Measurements from ENCODE around the gene SKAP1.
"Not testable (repeated sequence)": the region's sequence is repeated elsewhere in the genome, so short reads cannot be mapped to it uniquely, and the experiment has no call there.

The SKAP1 gene

DNA sequence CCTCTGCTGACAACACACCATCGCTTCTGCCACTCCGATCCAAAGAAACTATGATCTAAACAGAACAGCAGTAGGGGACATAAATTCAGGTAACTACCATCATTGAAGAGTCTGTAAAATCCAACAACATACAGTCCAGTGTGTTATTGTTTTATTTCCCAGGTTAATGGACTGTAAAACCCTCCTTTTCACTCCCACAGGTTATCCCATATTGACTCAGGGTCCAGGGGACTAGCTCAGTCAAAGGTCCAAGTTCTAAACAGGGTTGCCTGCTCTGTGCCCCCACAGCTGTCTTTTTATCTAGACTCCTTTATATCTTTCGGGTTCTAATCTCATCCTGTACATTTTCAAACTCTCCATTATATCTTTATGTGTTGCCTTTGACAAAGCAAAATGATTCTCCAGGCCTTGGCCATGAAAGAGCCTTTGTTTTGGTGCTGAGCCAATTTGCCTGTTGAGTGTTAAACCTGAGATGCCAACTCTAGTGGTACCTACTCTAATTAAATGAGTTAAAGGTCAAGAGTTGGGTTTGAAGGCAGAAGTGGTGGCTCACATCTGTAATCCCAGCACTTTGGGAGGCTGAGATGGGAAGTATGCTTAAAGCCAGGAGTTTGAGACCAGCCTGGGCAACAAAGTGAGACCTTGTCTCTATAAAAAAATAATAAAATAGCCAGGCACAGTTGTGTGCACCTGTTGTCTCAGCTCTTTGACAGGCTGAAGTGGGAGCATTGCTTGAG lies 242.0 kb downstream of the SKAP1 start:
- no peak for TF ChIP-seq EZH2phosphoT487 (IDR thresholded peaks at IDR 0.05; ENCODE audit: low read depth)
- TF ChIP-seq, protein P1, sequence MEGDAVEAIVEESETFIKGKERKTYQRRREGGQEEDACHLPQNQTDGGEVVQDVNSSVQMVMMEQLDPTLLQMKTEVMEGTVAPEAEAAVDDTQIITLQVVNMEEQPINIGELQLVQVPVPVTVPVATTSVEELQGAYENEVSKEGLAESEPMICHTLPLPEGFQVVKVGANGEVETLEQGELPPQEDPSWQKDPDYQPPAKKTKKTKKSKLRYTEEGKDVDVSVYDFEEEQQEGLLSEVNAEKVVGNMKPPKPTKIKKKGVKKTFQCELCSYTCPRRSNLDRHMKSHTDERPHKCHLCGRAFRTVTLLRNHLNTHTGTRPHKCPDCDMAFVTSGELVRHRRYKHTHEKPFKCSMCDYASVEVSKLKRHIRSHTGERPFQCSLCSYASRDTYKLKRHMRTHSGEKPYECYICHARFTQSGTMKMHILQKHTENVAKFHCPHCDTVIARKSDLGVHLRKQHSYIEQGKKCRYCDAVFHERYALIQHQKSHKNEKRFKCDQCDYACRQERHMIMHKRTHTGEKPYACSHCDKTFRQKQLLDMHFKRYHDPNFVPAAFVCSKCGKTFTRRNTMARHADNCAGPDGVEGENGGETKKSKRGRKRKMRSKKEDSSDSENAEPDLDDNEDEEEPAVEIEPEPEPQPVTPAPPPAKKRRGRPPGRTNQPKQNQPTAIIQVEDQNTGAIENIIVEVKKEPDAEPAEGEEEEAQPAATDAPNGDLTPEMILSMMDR (IDR thresholded peaks at IDR 0.05; ENCODE audit: low read depth, low read length) = no peak

DNA sequence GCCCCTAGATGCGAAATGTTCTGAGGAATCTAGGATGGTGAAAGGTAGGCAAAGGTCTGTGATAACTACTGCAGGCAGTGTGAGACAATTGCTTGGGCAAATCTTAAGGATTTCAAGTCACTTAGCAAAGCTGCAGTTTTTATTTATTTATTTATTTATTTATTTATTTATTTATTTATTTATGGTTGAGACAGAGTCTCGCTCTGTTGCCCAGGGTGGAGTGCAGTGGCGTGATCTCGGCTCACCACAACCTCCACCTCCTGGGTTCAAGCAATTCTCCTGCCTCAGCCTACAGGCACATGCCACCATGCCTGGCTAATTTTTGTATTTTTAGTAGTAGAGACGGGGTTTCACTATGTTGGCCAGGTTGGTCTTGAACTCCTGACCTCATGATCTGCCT lies 243.7 kb downstream of the SKAP1 start:
- H3K27me3 ChIP-seq (ENCODE audit: low read depth, low read length); H3K9ac ChIP-seq (ENCODE audit: low read length); H3K79me2 ChIP-seq (ENCODE audit: low read length); H3K4me2 ChIP-seq (ENCODE audit: low read length); H3K9me3 ChIP-seq (ENCODE audit: insufficient read depth, low read length); H3K4me3 ChIP-seq (ENCODE audit: low read length); H3K36me3 ChIP-seq (replicated peaks; ENCODE audit: low read depth, low read length); H2AFZ ChIP-seq (ENCODE audit: low read depth, low read length); H3K4me1 ChIP-seq (ENCODE audit: low read length); H3K27ac ChIP-seq (ENCODE audit: low read length); H4K20me1 ChIP-seq (ENCODE audit: insufficient read depth, low read length): not testable (repeated sequence)

More for the DNA sequence above, 242.0 kb downstream of the SKAP1 start:
- Histone ChIP-seq H3K4me1 (ENCODE audit: low read length) (no peaks in the 10 kb centered on the region), H3K9ac (ENCODE audit: low read length) (no peak overlapping the region), H3K36me3 (replicated peaks; ENCODE audit: low read depth, low read length) (no peaks in the 10 kb centered on the region), H3K27ac (ENCODE audit: low read length) (no peak overlapping the region), H3K79me2 (ENCODE audit: low read length) (no peaks in the 10 kb centered on the region), H3K27me3 (ENCODE audit: low read depth, low read length) (0 out of 2 replicates have a peak, but pooled peaks cover 3% of the 10 kb centered on the region), H2AFZ (ENCODE audit: low read depth, low read length) (no peak overlapping the region), H3K4me2 (ENCODE audit: low read length) (no peak overlapping the region), H3K9me3 (ENCODE audit: insufficient read depth, low read length) (no peaks in the 10 kb centered on the region), H4K20me1 (ENCODE audit: insufficient read depth, low read length) (no peaks in the 10 kb centered on the region), H3K4me3 (ENCODE audit: low read length) (no peak overlapping the region)

DNA sequence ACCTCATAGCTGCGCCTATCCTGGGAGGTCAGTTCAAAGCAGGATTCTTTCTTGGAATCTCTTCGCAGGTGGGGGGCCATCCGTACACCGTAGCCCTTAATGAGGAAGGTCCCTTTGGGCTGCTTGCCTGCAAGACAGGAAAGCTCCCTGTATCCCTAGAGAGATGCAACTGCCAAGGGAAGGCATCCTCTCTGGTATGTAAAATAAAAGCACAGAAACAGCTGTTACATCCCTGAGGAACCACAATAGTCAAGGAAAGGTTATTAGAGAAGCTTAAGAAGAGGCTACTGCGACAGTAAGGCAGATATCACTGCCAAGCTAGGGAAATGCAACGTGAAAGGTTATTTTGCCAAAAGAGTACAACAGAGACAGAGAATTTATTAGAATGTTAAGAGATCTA lies 245.3 kb downstream of the SKAP1 start:
- Histone ChIP-seq H3K27ac (ENCODE audit: low read length) (no peak overlapping the region), H3K79me2 (ENCODE audit: low read length) (no peaks in the 10 kb centered on the region), H3K36me3 (replicated peaks; ENCODE audit: low read depth, low read length) (no peaks in the 10 kb centered on the region), H4K20me1 (ENCODE audit: insufficient read depth, low read length) (no peaks in the 10 kb centered on the region), H3K27me3 (ENCODE audit: low read depth, low read length) (0 out of 2 replicates have a peak, but pooled peaks cover 8% of the 10 kb centered on the region), H3K4me3 (ENCODE audit: low read length) (no peak overlapping the region), H3K9me3 (ENCODE audit: insufficient read depth, low read length) (no peaks in the 10 kb centered on the region), H3K4me2 (ENCODE audit: low read length) (no peak overlapping the region), H3K4me1 (ENCODE audit: low read length) (peaks cover 4% of the 10 kb centered on the region), H3K9ac (ENCODE audit: low read length) (no peak overlapping the region), H2AFZ (ENCODE audit: low read depth, low read length) (no peak overlapping the region)
- TF ChIP-seq EZH2phosphoT487 (IDR thresholded peaks at IDR 0.05; ENCODE audit: low read depth) = no peak
- TF ChIP-seq, protein P1 (IDR thresholded peaks at IDR 0.05; ENCODE audit: low read depth, low read length) = no peak

DNA sequence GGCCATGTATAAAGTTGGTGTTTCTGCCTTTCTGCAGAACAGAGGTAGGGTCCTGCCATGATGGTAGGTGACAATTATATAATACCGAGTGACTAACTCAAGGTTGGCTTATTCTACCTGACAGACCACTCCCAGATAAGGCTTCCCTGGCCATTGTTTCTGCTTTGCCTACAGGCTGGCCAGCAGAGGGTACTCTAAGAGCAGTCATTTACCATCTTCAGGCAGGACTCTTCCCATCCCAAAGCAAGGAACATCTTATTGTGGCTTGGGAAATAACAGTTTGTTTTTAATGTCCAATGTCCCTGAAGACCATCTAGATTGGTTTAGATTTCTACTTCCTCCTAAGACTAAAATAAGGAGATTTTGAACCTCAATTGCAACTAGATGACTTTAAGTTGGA lies 248.4 kb downstream of the SKAP1 start:
- no peak for TF ChIP-seq EZH2phosphoT487 (IDR thresholded peaks at IDR 0.05; ENCODE audit: low read depth)
- TF ChIP-seq, protein P1 (IDR thresholded peaks at IDR 0.05; ENCODE audit: low read depth, low read length) = peak; percentile 52
- H3K9ac ChIP-seq (ENCODE audit: low read length) = no peak overlapping the region
- H3K27ac ChIP-seq (ENCODE audit: low read length) = no peak overlapping the region
- H3K36me3 ChIP-seq (replicated peaks; ENCODE audit: low read depth, low read length) = no peaks in the 10 kb centered on the region
- H3K4me1 ChIP-seq (ENCODE audit: low read length) = peaks cover 19% of the 10 kb centered on the region
- no peak overlapping the region for H2AFZ ChIP-seq (ENCODE audit: low read depth, low read length)
- no peaks in the 10 kb centered on the region for H3K9me3 ChIP-seq (ENCODE audit: insufficient read depth, low read length)
- H4K20me1 ChIP-seq (ENCODE audit: insufficient read depth, low read length) = no peaks in the 10 kb centered on the region
- H3K27me3 ChIP-seq (ENCODE audit: low read depth, low read length) = 0 out of 2 replicates have a peak, but pooled peaks cover 8% of the 10 kb centered on the region
- H3K79me2 ChIP-seq (ENCODE audit: low read length) = no peaks in the 10 kb centered on the region
- no peak overlapping the region for H3K4me3 ChIP-seq (ENCODE audit: low read length)
- H3K4me2 ChIP-seq (ENCODE audit: low read length) = no peak overlapping the region
